GM12892 (cell line): Measurements from ENCODE around the gene TM9SF3.

Experiments used
- POLR2A ChIP-seq: IDR thresholded peaks from 2 replicates; pipeline ENCODE4 v1.6.1; 2011; ENCODE audit warnings: low read depth, low read length, control low read depth
- POLR2AphosphoS5 ChIP-seq: IDR thresholded peaks from 2 replicates; pipeline ENCODE4 v1.6.1; 2011; ENCODE audit warnings: low read depth, low read length, control low read depth
- TAF1 ChIP-seq: IDR thresholded peaks from 2 replicates; pipeline ENCODE4 v1.6.1; 2011; ENCODE audit warnings: low read depth, mild to moderate bottlenecking, control low read depth, low read length, borderline replicate concordance

DNA sequence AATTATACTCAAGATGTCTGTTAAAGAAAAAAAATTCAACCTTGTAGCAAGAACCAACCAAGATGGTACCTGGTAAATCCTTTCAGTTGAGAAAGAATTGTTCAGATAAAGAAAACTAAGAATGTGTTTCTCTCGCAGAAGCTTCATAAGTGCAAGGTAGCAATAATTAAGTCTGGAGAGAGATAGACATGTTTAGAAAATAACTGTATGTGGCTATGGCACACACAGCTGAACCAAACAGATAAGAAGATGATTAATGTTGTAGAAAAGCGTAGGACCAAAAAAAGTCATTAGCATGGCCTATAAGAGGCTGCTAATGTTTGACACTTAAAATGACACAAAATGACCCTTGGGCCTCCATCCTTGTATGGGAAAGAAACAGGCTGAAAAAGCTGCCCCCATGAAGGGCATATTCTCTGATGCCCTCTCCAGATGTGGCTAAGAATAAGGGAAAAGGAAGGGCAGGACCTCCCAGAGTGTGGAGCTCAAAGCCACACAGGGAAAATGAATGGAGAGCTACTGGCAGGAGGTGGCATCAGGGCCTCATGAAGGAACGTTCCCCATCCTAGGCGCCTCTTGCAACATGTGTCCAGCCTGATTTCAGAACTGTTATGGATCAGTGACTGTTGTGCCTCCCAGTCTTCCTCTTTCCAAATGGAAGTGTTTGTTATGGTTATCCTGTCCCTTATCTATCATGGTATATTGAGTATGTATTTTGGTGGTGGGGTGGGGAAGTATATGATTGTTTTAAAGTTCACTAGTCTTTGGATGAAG, 103.8 kb downstream of the TM9SF3 start:
- TF ChIP-seq POLR2AphosphoS5 (no peak), POLR2A (no peak), TAF1 (no peak)
